ENCODE results near the gene ABCB6.
"Not testable (repeated sequence)": the region's sequence is repeated elsewhere in the genome, so short reads cannot be mapped to it uniquely, and the experiment has no call there.

ABCB6 gene

GRCh38 chr2:219213026-219213415 lies 5.7 kb downstream of the ABCB6 start:
- DNase-seq = no peak

- DNase-seq = no peak
Observed at GRCh38 chr2:219210886-219211362, 7.8 kb downstream of the ABCB6 start.

GRCh38 chr2:219210196-219210885 lies 8.4 kb downstream of the ABCB6 start:
- no peak for DNase-seq

- DNase-seq = no peak
Observed at GRCh38 chr2:219209236-219210195, 9.2 kb downstream of the ABCB6 start.

- peak in 1 of 3 experiments; percentile 22 for DNase-seq
Observed at GRCh38 chr2:219207884-219208740, 10.6 kb downstream of the ABCB6 start.

GRCh38 chr2:219207134-219207883 lies 11.4 kb downstream of the ABCB6 start:
- no peak for DNase-seq

GRCh38 chr2:219206328-219207133 lies 12.2 kb downstream of the ABCB6 start, which contains the start of gene ZFAND2B:
TSS of gene ZFAND2B (plus strand) at chr2:219206782. CDS start at chr2:219206988, 206 bp downstream.
- DNase-seq = peak; percentile 86 to 95 (median 95)

- DNase-seq = no peak
Observed at GRCh38 chr2:219205981-219206327, 12.8 kb downstream of the ABCB6 start.

GRCh38 chr2:219205165-219205538 lies 13.6 kb downstream of the ABCB6 start:
- DNase-seq = no peak

- no peak for DNase-seq
Observed at GRCh38 chr2:219204425-219205164, 14.2 kb downstream of the ABCB6 start.

GRCh38 chr2:219201331-219201730 lies 17.4 kb downstream of the ABCB6 start:
- not testable (repeated sequence) for DNase-seq

GRCh38 chr2:219200502-219201326 lies 18.0 kb downstream of the ABCB6 start:
- DNase-seq = not testable (repeated sequence)

GRCh38 chr2:219199470-219200211 lies 19.1 kb downstream of the ABCB6 start:
- DNase-seq = no peak

- DNase-seq = no peak
Observed at GRCh38 chr2:219198974-219199373, 19.8 kb downstream of the ABCB6 start.

GRCh38 chr2:219197388-219197787 lies 21.4 kb downstream of the ABCB6 start:
- no peak for DNase-seq

GRCh38 chr2:219186754-219187456 lies 31.9 kb downstream of the ABCB6 start:
- no peak for DNase-seq

GRCh38 chr2:219184121-219184520 lies 34.6 kb downstream of the ABCB6 start:
- DNase-seq = no peak

GRCh38 chr2:219183151-219183772 lies 35.5 kb downstream of the ABCB6 start:
- DNase-seq = no peak
